Thyroid gland (tissue), 4 donors: Measurements from ENCODE around the gene GRM7.

Experiments used
- POLR2A ChIP-seq, 2 donors: fragments of 450-650 bp; IDR thresholded peaks; one replicate each; pipeline ENCODE4 v1.6.1; 2017; ENCODE audit warnings: antibody characterized with exemption in 2 of 2, mild to moderate bottlenecking in 2 of 2, moderate library complexity in 1 of 2
- TF ChIP-seq, protein P1 (sequence below), 6 experiments: fragments of 200-600 bp in 3 of 6; fragments of 450-650 bp in 3 of 6; sonication (generic) in 3 of 6; IDR thresholded peaks; one replicate each; pipeline ENCODE4 v1.5.1; 2016 to 2019; ENCODE audit warnings: antibody characterized with exemption in 6 of 6, mild to moderate bottlenecking in 2 of 6, inconsistent platforms in 1 of 6, moderate library complexity in 1 of 6

DNA sequence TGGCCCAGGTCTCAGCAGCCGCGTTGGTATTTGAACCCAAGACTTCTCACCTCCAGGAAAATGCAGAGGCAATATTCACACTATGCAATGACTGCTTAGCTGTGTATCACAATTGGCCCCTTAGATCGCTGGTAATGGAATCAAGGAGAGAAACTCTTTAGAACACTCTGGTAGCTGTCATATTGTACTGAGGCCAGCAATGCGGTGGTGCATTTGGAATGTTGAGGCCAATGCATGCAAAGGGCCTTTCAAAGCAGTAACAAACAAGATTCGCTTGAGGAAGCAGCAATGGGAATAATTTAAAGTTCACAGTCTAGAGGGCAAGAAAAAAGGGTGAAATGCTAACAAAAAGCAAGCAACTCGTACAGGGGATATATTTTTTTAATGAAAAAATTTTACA lies 764.1 kb downstream of the GRM7 start:
- TF ChIP-seq, protein P1, sequence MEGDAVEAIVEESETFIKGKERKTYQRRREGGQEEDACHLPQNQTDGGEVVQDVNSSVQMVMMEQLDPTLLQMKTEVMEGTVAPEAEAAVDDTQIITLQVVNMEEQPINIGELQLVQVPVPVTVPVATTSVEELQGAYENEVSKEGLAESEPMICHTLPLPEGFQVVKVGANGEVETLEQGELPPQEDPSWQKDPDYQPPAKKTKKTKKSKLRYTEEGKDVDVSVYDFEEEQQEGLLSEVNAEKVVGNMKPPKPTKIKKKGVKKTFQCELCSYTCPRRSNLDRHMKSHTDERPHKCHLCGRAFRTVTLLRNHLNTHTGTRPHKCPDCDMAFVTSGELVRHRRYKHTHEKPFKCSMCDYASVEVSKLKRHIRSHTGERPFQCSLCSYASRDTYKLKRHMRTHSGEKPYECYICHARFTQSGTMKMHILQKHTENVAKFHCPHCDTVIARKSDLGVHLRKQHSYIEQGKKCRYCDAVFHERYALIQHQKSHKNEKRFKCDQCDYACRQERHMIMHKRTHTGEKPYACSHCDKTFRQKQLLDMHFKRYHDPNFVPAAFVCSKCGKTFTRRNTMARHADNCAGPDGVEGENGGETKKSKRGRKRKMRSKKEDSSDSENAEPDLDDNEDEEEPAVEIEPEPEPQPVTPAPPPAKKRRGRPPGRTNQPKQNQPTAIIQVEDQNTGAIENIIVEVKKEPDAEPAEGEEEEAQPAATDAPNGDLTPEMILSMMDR (IDR thresholded peaks at IDR 0.05) = no peak
- no peak for TF ChIP-seq POLR2A (IDR thresholded peaks at IDR 0.05)
